OCI-LY7 (cell line): Measurements from ENCODE around the gene MYMX. TPM values are rescaled to one million over a fixed set of nuclear protein-coding genes. Genes with fewer than 3 reads are reported as not detected.

Source experiments
- BruUV-seq: library from RNA; stranded (reverse); fragments of 400-500 nt; replicated peaks from 2 replicates; lab custom pipeline; 2021; lab: Mats Ljungman, UMichigan
- CTCF ChIA-PET: fragments of 300-600 bp; sonication (Branson Sonifier 250); formaldehyde crosslinking; loops from one replicate; lab custom pipeline; 2022; ENCODE audit warnings: antibody characterized with exemption; ENCODE audit not compliant: unreplicated experiment; lab: Charles Lee
- POLR2A ChIA-PET: fragments of 300-600 bp; sonication (Branson Sonifier 250); formaldehyde crosslinking; loops from one replicate; lab custom pipeline; 2022; ENCODE audit warnings: antibody characterized with exemption; lab: Charles Lee
- DNase-seq: peaks from one replicate; pipeline ENCODE4 v3.0.0-alpha.2; 2015; ENCODE audit warnings: low spot score
- H2AFZ ChIP-seq: fragments of 200-600 bp; sonication (generic), shearing (Covaris generic); 2 replicates; pipeline ENCODE4 v1.6.1; 2014; ENCODE audit warnings: mild to moderate bottlenecking, antibody characterized with exemption, low read length, moderate library complexity
- H3K27ac ChIP-seq: fragments of 200-600 bp; sonication (generic); 2 replicates; pipeline ENCODE4 v1.5.1; 2014; ENCODE audit warnings: mixed run types, low read depth, mild to moderate bottlenecking, moderate library complexity, low read length, inconsistent platforms; ENCODE audit not compliant: poor library complexity, severe bottlenecking
- H3K36me3 ChIP-seq: fragments of 200-600 bp; sonication (generic); 2 replicates; pipeline ENCODE4 v1.6.1; 2014; ENCODE audit warnings: mild to moderate bottlenecking, antibody characterized with exemption, low read length, moderate library complexity, mixed read lengths; ENCODE audit not compliant: insufficient read depth
- H3K4me1 ChIP-seq: fragments of 200-600 bp; sonication (generic); 2 replicates; pipeline ENCODE4 v1.5.1; 2014; ENCODE audit warnings: mild to moderate bottlenecking, low read length; ENCODE audit not compliant: insufficient read depth, poor library complexity, severe bottlenecking
- H3K4me2 ChIP-seq: fragments of 200-600 bp; sonication (generic); 2 replicates; pipeline ENCODE4 v1.6.1; 2014; ENCODE audit warnings: mild to moderate bottlenecking, low read length
- H3K4me3 ChIP-seq: fragments of 200-600 bp; sonication (generic); 2 replicates; pipeline ENCODE4 v1.5.1; 2014; ENCODE audit warnings: mild to moderate bottlenecking, low read depth, low read length; ENCODE audit not compliant: poor library complexity, severe bottlenecking
- H3K79me2 ChIP-seq: fragments of 200-600 bp; sonication (generic); 2 replicates; pipeline ENCODE4 v1.6.1; 2016; ENCODE audit warnings: low read depth, mild to moderate bottlenecking, low read length, moderate library complexity, mixed read lengths; ENCODE audit not compliant: insufficient read depth
- H3K9me2 ChIP-seq: fragments of 200-600 bp; sonication (generic); 2 replicates; pipeline ENCODE4 v1.6.1; 2016; ENCODE audit warnings: mild to moderate bottlenecking, low read length, mixed read lengths; ENCODE audit not compliant: insufficient read depth
- H3K9me3 ChIP-seq: fragments of 200-600 bp; sonication (generic); 2 replicates; pipeline ENCODE4 v1.6.1; 2014; ENCODE audit warnings: mild to moderate bottlenecking, mixed run types, low read length, mixed read lengths
- H4K20me1 ChIP-seq: fragments of 200-600 bp; sonication (generic); 2 replicates; pipeline ENCODE4 v1.6.1; 2014; ENCODE audit warnings: mild to moderate bottlenecking, antibody characterized with exemption, low read length, moderate library complexity, mixed read lengths; ENCODE audit not compliant: insufficient read depth
- CTCF ChIP-seq: fragments of 200-600 bp; sonication (generic); conservative IDR thresholded peaks from 2 replicates; pipeline ENCODE4 v1.5.1; 2014; ENCODE audit warnings: mild to moderate bottlenecking, antibody characterized with exemption, low read length, moderate library complexity, mixed read lengths
- EZH2phosphoT487 ChIP-seq: fragments of 200-600 bp; sonication (generic); IDR thresholded peaks from 2 replicates; pipeline ENCODE4 v1.6.1; 2018; ENCODE audit warnings: low read depth, borderline replicate concordance, mild to moderate bottlenecking, mixed run types, antibody characterized with exemption, low read length, moderate library complexity, mixed read lengths
- intact Hi-C: fragments of 100-400 bp; cut with micrococcal nuclease; formaldehyde crosslinking; loops from one replicate; pipeline ENCODE4 v1.10.0; 2022; ENCODE audit not compliant: unreplicated experiment
- total RNA-seq, 2 experiments: library from RNA; depleted of rRNA in 1 of 2; stranded (reverse); fragments of >200 nt in 1 of 2; shearing (Covaris generic) in 1 of 2; gene quantifications; 2 replicates each; pipeline ENCODE4 v1.2.3, GENCODE V29; 2014 to 2022

Gene MYMX
- total RNA-seq, 2 experiments from 2014 or later, result not detected

GRCh38 chr6:44172731-44173500 lies 43.8 kb upstream of the MYMX start:
- Histone ChIP-seq H3K4me3 (no peak overlapping the region), H2AFZ (no peak overlapping the region), H3K9me2 (no peaks in the 10 kb centered on the region), H3K4me1 (no peaks in the 10 kb centered on the region), H4K20me1 (no peaks in the 10 kb centered on the region), H3K36me3 (no peaks in the 10 kb centered on the region), H3K9me3 (no peaks in the 10 kb centered on the region), H3K4me2 (no peak overlapping the region), H3K79me2 (no peaks in the 10 kb centered on the region), H3K27ac (no peak overlapping the region)
- TF ChIP-seq CTCF, result peak; percentile 98
- no peak for TF ChIP-seq EZH2phosphoT487
- no TSS peak for BruUV-seq
- POLR2A ChIA-PET, result no interaction called here
- intact Hi-C loops, result loop anchor here (1.0 kb wide), 3 partner anchors 61 to 165 kb away; no protein-coding TSS in a partner anchor
- CTCF ChIA-PET, result interaction anchor here (0.9 to 1.3 kb wide), 3 partner anchors 49 to 84 kb away, joined by 3 to 6 read pairs (median 4); no protein-coding TSS in a partner anchor
- peak; percentile 82 for DNase-seq

GRCh38 chr6:44176130-44176761 lies 40.5 kb upstream of the MYMX start:
- Histone ChIP-seq H3K4me2 (no peak overlapping the region), H3K9me2 (no peaks in the 10 kb centered on the region), H3K36me3 (no peaks in the 10 kb centered on the region), H3K9me3 (no peaks in the 10 kb centered on the region), H3K4me1 (no peaks in the 10 kb centered on the region), H3K4me3 (no peak overlapping the region), H3K27ac (no peak overlapping the region), H3K79me2 (no peaks in the 10 kb centered on the region), H2AFZ (no peak overlapping the region), H4K20me1 (no peaks in the 10 kb centered on the region)
- no peak for DNase-seq
- ChIA-PET CTCF (no interaction called here), POLR2A (interaction anchor here (0.8 to 1.9 kb wide), 2 partner anchors 13 to 48 kb away, joined by 3 to 5 read pairs; no protein-coding TSS in a partner anchor)
- intact Hi-C loops, result no loop called here
- no TSS peak for BruUV-seq
- TF ChIP-seq CTCF (no peak), EZH2phosphoT487 (no peak)
